ENCODE measurements around the gene TRIM24.

DNA sequence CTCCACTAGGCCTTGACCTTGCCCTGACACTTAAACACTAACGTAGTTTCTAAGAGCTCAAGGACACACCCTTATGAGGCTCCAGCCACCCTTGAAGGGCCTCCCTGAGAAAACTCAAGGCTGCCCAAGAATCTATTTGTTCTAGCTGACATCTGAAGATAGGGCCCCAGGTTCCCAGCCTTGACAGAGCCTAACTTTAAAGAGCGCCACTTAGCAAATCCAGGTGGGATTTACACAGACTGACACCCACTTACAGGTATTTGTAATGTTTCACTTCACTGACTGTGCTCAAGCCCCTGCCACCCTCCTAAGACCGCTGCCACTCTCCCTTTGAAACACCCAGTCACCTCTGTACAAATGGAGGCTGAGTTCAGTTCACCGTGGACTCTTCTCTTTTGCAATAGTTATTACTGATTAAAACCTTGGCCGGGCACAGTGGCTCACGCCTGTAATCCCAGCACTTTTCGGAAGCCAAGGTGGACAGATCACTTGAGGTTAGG lies 150.7 kb downstream of the TRIM24 start:
- TF ChIP-seq, protein P1, sequence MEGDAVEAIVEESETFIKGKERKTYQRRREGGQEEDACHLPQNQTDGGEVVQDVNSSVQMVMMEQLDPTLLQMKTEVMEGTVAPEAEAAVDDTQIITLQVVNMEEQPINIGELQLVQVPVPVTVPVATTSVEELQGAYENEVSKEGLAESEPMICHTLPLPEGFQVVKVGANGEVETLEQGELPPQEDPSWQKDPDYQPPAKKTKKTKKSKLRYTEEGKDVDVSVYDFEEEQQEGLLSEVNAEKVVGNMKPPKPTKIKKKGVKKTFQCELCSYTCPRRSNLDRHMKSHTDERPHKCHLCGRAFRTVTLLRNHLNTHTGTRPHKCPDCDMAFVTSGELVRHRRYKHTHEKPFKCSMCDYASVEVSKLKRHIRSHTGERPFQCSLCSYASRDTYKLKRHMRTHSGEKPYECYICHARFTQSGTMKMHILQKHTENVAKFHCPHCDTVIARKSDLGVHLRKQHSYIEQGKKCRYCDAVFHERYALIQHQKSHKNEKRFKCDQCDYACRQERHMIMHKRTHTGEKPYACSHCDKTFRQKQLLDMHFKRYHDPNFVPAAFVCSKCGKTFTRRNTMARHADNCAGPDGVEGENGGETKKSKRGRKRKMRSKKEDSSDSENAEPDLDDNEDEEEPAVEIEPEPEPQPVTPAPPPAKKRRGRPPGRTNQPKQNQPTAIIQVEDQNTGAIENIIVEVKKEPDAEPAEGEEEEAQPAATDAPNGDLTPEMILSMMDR (IDR thresholded peaks at IDR 0.05; ENCODE audit: low read length), result no peak
- TF ChIP-seq EZH2 (optimal IDR thresholded peaks at IDR 0.05; ENCODE audit: low read depth, low read length), result no peak

Measured in MM.1S (cell line).